Measurements from ENCODE around the gene AGPAT1. TPM values are rescaled to one million over a fixed set of nuclear protein-coding genes. Genes with fewer than 3 reads are reported as not detected.
"Not testable (repeated sequence)": the region's sequence is repeated elsewhere in the genome, so short reads cannot be mapped to it uniquely, and the experiment has no call there.

The AGPAT1 gene
- total RNA-seq, 1 experiment from 2014 or later, result 82.3 TPM

- DNase-seq (ENCODE audit: low read depth), result no peak
Measured at GRCh38 chr6:32198866-32199265, 23.0 kb upstream of the AGPAT1 start.

- DNase-seq (ENCODE audit: low read depth), result no peak
Measured at GRCh38 chr6:32198345-32198696, 22.4 kb upstream of the AGPAT1 start.

GRCh38 chr6:32196682-32197616 is 21.1 kb upstream of the AGPAT1 start:
- DNase-seq (ENCODE audit: low read depth), result peak; percentile 57

- DNase-seq (ENCODE audit: low read depth), result peak; percentile 89
Measured at GRCh38 chr6:32195902-32196681, 20.2 kb upstream of the AGPAT1 start.

GRCh38 chr6:32195652-32195901 is 19.7 kb upstream of the AGPAT1 start:
- DNase-seq (ENCODE audit: low read depth), result peak; percentile 100

GRCh38 chr6:32194825-32195651 is 19.2 kb upstream of the AGPAT1 start:
- DNase-seq (ENCODE audit: low read depth), result peak; percentile 58

- DNase-seq (ENCODE audit: low read depth), result no peak
Measured at GRCh38 chr6:32194388-32194787, 18.5 kb upstream of the AGPAT1 start.

GRCh38 chr6:32193096-32193495 is 17.2 kb upstream of the AGPAT1 start:
- not testable (repeated sequence) for DNase-seq (ENCODE audit: low read depth)

GRCh38 chr6:32192608-32193039 is 16.7 kb upstream of the AGPAT1 start, which contains the start of gene GPSM3:
GPSM3 (minus strand) TSS chr6:32192643; CDS start chr6:32192513, 130 bp downstream.
- peak; percentile 46 for DNase-seq (ENCODE audit: low read depth)

- no peak for DNase-seq (ENCODE audit: low read depth)
Measured at GRCh38 chr6:32191696-32192607, 16.1 kb upstream of the AGPAT1 start.

- DNase-seq (ENCODE audit: low read depth), result no peak
Measured at GRCh38 chr6:32190911-32191677, 15.2 kb upstream of the AGPAT1 start.

GRCh38 chr6:32190054-32190851 is 14.4 kb upstream of the AGPAT1 start, which contains the start of gene PBX2:
PBX2 (minus strand) TSS chr6:32190202; CDS start chr6:32189915, 287 bp downstream.
- DNase-seq (ENCODE audit: low read depth), result peak; percentile 91

GRCh38 chr6:32189742-32190053 is 13.8 kb upstream of the AGPAT1 start:
- no peak for DNase-seq (ENCODE audit: low read depth)

GRCh38 chr6:32189069-32189741 is 13.3 kb upstream of the AGPAT1 start:
- no peak for DNase-seq (ENCODE audit: low read depth)

- no peak for DNase-seq (ENCODE audit: low read depth)
Measured at GRCh38 chr6:32188381-32189068, 12.6 kb upstream of the AGPAT1 start.

- DNase-seq (ENCODE audit: low read depth), result not testable (repeated sequence)
Measured at GRCh38 chr6:32187725-32188380, 12.0 kb upstream of the AGPAT1 start.

- DNase-seq (ENCODE audit: low read depth), result no peak
Measured at GRCh38 chr6:32187009-32187709, 11.3 kb upstream of the AGPAT1 start.

All from RPMI7951 (cell line).